Stimulated activated naive CD4-positive, alpha-beta T cell (primary cell): Measurements from ENCODE around the gene CCDC13.
A peak's percentile ranks its signal among the peaks of the same experiment; 100 is the strongest.

Experiments used
- DNase-seq, 6 experiments: peaks; one replicate each; lab custom pipeline; 2025; lab: John Stamatoyannopoulos, UW

CCDC13 gene

DNA sequence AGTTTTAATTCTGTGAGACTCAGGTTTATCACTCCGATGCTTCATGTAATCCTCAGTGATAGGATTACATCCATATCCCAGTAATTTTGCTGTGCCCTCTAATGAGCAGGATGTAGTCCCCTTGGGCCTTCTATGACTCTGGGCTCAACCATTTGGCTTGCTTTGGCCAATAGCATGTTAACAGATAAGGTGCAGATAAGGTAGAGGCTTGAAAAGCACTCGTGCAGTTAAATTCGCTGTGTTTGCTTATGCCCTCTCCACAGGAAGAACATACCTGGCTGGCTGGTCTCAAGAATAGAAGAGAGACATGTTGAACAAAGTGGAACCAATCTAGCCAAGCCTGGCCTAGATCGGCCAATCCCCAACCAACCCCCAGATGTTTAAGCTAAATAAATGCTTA is 20.1 kb downstream of the CCDC13 start:
- no peak for DNase-seq

DNA sequence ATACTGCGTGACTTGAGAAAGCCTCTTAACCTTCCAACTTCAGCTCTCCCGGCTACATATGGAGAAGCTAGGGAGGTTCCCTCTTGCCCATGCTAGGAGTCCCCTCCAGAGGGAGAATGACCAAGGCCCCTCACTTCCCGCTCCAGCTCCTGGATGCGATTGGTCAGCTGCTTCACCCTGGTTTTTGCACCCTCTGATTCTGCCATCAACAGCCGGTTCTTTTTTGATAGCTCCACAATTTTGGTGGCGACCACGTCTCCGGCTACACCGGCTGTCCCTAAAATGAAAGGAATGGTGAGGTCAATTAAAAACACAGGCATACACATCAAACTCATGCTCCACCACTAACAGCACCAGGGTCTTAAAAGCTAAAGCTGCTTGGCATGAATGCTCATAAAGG is 20.6 kb downstream of the CCDC13 start:
- no peak for DNase-seq

DNA sequence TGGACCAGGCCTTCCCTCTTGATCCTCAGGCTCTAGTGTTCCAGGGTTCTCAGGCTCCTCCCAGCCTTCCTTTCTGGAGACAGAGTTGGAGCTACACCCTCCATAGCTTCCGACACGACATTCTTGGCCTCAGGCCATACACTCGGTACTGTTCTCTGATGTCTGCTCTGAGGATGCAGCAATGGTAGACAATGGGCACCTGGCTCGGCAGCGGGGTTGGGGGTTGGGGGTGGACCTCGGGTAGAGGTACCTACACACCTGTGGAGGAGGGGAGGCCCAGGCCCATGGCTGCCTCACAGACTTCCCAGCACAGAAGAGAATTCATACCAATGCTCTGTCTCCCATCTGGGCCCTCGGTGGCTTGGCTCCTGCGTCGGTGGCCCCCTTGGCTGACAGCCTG is 21.4 kb downstream of the CCDC13 start:
- no peak for DNase-seq

DNA sequence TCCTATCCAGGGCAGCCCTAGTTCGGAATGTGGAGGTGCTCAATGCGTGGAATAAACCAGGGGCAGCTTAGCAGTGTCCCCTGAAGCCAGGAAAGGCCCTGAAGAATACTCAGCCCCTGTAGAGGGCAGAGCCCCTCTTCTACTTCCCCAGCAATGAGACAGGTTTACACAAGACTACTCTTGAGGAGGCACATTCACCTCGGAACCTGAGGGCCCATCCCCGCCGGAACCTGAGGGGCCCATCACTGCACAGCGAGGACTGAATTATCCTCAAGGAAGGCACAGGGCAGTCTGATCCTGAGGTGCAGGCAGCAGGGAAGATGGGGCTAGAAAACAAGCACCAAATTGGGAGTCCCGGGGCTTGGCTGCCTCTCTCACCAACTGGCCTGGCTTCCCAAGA is 22.2 kb downstream of the CCDC13 start:
- DNase-seq, result no peak

DNA sequence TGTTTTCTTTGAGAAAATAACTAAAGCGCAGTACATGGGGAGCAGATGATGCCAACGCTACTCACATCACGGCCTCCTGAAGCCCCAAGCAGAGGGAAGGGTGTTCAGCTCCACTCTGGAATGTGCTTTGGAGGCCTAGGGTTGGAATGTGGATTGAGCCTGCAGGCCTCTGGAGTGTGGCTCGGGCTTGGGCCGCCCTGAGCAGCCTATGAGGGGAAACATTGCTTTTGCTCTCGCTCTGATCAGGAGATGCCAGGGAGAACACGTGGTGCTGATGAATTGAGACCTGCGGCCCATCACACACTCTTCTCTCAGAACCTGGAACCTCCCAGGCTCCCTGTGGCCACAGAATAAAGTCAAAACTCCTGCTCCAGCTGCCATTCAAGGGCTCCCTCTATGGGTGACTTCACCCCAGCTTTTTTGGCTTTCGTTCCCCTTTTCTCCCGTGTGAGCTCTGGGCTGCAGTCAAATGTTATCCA is 23.3 kb downstream of the CCDC13 start:
- DNase-seq, result no peak

DNA sequence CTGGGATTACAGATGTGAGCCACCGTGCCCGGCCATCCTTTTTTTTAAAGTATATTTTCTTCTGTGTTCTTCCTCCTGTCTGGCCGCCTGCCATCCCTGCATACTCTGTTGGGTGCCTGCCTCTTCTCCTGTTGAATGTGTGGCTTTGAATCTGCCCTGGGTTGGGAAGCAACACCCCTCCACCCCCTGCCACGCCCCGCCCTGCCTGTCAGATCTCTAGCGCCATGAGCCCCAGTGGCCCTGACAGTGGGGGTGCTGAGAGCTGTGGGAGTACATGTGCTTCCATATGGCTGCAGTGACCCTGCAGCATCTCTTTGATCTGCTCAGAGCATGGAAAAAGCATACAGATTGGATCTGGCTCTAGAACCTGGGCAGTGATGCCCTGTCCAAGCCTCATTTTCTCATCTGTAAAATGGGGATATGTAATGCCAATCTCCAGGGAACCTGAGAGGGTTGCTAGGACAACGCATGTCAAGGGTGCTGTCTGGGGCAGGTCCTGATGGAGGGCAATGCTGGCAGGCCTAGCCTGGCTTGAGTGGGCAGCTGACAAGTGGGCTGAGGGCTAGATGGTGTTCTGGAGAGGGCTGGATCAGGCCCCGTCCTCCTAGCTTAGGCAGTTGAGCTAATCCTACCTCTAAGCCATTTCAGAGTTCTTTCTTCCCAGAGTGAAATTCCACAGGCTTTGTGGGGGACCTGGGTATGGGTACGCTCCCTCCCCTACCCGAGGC is 23.9 kb downstream of the CCDC13 start:
- DNase-seq, result no peak

DNA sequence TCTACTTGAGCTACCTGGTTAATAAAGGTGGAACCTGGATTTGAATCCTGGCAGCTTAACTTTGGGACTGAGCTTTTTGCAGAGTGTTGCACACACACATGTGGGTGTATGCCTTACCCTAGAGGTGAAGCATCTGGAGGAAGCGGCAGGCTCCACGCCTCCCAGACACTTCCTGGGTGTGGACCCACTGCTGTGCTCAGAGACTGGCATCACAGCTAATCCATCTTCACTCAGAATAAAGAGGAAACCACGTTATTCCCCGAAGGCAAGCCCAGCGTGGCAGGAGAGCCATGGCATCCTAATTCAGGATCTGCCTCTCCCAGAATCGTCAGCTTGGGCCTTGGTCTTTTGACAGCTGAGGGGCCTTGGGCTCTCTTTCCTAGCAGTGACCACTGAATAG is 25.5 kb downstream of the CCDC13 start:
- DNase-seq, result peak in 4 of 6 experiments; percentile 5 to 54 (median 40)

DNA sequence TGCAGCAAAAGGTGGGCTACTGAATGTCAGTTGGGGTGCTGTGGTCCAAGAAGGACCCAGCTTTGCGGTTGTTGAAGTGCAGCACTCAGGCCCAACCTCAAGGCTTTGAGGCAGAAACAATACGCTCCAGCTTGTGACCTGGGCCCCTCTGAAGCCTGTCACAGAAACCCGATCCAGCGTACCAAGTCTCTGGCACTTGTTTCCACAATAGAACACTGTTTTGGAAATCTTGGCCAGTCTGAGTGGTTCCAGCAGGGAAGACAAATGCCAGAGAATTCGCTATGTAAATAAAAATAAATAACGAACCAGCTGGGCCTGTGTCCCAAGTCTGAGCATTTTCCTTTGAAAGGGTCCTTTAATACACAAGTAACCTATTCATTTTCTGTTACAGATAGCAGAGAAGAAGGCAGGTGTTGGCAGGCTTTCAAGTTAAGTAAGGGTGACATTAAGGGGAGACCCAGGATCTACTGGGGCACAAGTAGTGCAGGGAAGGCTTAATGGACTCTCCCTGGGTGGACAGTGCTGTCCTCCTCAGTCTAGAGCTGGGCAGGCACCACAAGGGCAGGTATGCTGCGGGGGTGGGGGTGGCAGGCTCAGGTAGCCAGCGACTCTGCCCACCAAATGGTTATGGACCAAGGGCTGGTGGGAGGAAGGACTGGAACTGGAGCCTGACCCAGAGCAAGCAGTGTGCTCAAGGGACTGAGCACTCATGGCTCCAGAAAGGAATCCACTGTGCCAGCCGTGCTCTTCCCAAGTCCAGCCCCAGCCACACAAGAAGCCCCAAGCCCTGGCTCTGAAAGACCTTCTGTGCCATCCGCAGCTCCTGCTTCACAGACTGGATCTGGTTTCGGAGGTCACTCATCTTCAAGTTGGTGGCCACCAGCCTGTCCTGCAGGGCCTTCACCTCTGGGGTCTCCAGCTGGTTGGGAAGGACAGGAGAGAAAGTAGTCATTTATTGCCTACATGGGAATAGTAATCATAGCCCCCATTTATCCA is 26.3 kb downstream of the CCDC13 start:
- no peak for DNase-seq

DNA sequence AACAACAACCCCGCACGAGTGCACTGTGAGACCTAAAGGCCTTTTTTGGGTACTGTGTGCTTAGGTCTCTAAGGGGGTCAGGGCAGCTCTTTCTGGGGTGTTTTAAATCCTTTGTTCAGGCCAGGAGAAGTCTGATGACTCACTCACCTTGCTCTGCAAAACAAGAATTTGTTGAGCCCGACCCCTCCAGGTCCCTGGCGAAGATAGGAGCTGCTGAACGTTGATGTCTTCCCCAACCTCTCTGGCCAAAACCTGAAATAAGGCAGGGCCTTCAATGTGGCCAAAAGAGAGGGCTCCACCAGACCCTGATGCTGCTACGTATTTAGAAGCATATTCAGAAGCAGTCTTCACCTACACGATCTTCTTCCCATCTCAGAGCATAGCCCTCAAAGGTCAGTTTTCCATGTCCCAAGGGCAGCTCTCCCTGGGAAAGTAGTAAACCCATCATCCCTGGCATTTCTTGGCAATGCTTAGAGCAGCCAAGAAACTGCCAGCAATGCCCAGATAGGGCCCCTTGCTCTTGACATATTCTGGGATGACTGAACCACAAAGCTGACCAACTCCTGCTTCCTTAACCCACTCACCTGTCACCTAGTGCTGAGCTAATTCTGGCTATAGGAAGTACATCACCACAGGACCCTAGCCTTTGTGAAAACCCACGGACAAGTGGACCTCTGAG is 27.1 kb downstream of the CCDC13 start:
- no peak for DNase-seq

DNA sequence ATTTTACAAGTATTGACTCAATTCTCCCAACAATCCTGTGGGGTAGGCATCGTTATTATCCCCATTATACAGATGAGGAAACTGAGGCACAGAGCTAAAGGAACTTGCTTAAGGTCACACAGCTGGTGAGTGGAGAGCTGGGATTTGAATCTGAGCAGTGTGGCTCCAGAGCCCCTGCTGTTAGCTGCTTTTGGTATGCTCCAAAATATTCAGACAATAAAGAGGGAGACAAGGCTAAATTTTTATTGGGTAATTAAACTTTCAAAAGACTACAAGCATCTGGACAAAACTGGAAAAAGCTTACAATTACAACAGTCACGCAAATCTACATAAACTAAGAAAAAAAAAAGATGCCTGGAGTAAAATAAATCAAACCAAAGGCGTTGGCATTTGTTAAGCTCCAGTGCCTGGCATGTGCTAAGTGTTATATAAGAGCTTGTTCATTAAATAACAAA is 27.7 kb downstream of the CCDC13 start:
- no peak for DNase-seq

DNA sequence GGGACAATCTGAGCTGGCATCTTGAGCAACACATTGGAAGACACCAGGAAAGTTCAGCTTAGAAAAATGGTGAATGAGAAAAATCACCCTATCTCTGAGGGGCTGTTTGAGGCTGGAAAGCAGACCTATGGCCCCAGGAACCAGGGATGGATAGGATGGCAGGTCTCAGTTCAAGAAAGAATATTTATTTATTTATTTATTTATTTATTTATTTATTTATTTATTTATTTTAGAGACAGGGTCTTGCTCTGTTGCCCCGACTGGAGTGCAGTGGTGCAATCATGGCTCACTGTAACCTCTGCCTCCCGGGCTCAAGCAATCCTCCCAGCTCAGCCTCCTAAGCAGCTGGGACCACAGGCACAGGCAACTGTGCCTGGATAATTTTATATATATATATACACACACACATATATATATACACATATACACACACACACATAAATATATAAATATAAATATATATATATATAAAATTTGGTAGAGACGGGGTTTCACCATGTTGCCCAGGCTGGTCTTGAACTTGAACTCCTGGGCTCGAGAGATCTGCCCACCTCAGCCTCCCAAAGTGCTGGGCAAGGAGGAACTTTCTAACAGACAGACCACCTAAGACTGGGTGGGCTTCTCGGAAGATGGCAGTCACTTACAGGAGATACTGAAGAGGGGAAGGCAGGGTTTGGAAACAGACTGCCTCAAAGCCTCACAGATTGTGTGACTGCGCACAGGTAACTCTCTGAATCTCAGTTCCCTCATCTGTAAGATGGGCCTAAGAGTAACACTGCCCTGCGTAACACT is 29.7 kb downstream of the CCDC13 start:
- DNase-seq, result no peak

DNA sequence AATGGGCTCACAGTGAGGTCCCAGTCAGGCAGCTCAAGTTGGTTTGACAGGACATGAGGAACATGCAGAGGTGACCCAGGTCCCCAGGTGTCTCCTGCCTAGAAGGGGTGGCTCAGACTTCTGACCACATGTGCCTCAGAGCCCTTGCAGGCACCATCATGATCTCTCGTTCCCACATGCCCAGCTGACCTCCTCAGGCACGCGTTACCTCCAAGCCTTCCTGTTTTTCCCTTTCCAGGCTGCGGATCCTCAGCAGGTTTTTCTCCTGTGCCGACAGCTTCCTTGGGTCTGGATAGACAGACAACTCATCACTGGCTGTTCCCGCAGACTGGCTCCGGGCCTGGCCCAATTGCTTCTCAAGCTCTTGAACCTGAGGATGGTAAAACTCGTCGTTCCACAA is 30.4 kb downstream of the CCDC13 start:
- DNase-seq, result no peak

DNA sequence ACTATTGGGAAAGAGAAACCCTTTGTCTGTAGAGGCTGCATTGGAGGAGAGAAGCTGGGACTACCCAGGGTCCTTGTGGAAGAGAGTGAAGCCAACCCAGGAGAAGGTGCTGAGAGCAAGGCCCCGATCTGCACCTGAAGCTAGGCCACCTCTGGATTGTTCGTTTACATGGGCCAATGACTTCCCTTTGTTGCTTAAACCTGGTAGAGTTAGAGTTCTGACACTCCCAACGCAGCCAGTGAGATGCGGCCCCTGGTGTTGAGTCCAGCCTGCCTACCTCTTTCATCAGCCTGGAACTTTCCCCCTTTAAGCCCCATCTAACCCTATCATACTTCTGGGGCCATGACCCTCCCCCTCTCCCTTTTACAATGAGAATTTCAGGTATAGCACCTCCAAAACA is 30.8 kb downstream of the CCDC13 start:
- no peak for DNase-seq

DNA sequence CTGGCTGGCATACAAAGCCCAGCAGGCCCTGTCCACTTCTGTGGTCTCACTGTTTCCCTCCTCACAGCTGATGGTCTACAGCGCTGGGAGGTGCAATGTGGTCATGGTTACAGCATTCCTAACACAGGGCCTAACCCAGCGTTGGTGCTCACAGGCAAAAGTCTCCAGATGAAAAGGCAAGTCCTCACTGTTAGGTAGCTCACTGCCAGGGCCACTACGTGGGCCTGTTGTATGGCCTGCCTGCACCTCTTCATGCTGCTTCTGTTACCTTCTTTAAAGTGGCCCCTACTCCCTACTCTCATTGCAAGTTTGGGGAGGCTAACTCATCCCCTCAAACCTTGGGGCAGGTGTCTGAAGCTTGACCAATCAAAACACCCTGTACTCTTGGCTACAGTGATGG is 31.3 kb downstream of the CCDC13 start:
- DNase-seq, result no peak

DNA sequence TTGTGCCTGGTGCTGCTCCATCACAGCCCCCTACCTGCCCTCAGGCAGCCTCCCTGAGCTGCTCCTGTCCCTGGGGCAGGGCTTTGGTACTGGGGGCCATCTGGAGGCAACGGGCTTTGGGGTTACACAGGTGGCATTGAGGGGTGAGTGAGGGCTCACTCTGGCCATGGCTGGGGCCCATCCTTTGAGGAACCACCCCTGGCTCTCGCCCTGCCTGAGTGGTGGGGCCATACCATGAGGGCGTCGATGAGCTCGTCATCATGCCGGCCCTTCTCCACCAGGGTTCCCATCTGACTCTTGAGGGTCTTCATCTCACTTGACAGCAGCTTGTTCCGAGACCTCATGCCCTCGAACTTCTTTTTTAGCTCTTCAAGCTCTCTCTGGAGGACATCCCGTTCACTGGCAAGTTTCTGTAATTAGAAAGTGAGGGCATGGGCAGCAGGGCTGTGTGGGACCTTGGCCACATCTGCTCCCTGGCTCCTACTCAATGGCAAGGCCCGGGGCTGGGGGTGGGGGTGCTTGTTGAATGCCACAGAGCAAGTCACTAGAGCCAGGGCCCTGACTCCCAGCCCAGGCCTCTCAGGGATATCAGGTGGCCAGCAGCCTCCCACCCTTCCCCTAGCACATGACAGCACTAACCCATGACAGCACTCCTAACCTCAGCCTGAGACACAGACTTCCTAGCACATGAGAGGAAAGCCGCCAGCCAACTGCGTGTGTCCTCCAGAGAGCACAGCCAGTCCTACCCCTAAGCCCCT is 33.5 kb downstream of the CCDC13 start:
- DNase-seq, result no peak

DNA sequence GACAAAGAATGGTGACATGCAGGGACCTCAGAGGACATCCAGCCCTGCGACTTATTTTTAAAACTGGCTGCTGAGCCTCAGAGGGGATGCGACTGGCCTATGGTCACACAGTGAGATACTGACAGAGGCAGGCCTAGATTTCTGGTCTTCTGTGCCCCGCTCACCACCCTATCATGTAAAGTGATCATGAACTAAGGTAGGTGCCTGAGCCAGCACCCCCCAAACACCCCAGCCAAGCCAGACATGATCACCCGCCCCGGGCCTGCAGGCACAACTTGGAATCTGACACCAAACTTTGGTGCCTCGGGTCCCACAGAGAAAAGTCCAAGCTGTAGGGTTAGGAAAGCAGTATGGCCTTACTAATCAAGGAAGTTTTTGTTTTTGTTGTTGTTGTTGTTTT is 36.5 kb downstream of the CCDC13 start:
- no peak for DNase-seq

DNA sequence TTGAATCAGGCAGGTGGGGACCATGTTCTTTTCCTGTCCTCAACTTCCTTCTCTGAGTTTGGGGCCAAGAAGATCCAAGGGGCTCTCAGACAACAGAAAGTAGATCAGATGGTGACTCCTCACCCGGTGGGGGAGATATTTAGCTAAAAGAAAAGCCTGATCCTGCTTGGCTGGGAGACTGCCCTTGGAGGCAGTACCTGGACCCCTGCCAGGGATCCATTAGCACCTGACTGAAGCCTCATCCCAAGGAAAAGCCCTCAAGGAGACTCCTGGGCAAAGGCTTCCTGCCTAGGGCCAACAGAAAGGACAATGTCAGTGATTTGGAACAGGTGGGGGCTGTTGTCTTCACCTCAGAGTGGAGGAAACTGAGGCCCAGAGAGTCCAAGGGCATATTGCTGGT is 37.0 kb downstream of the CCDC13 start:
- DNase-seq, result no peak

DNA sequence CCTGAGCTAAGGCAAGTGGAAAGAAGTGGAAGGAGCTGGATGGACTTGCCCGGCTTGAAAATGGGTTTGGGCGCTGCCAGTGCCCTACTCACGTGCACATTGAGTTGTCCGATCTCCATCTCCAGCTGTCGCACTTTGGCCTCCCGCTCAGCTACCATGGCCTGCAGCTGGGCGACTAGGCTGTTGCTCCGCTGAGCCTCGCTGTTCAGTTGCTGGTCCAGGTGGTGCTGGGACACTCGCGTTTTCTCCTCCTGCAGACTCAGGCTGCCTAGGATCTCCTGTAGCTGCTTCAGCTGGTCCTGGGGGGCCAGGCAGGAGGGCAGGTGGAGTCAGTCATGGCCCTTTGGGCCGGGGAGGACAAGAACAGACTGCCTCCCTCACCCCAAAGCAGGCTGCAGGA is 37.4 kb downstream of the CCDC13 start:
- DNase-seq, result no peak

DNA sequence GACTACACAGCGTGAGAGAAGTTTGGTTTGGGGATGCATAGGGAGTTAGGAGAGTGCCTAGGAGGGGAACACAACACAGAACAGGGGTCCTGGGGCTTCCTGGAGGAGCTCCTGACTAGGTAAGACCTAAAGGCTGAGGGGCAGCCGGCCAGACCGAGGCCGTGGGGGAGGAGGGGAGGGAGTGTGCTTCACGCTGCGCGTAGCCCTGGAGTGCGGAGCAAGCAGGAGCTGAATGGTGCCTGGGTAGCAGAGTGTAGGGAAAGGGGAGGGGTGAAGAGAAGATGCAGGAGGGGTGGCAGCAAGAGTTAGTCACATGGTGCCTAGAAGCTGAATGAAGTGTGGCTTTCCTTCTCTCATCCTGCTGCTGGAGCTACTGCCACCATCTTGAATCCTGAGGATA is 38.0 kb downstream of the CCDC13 start:
- DNase-seq, result no peak

DNA sequence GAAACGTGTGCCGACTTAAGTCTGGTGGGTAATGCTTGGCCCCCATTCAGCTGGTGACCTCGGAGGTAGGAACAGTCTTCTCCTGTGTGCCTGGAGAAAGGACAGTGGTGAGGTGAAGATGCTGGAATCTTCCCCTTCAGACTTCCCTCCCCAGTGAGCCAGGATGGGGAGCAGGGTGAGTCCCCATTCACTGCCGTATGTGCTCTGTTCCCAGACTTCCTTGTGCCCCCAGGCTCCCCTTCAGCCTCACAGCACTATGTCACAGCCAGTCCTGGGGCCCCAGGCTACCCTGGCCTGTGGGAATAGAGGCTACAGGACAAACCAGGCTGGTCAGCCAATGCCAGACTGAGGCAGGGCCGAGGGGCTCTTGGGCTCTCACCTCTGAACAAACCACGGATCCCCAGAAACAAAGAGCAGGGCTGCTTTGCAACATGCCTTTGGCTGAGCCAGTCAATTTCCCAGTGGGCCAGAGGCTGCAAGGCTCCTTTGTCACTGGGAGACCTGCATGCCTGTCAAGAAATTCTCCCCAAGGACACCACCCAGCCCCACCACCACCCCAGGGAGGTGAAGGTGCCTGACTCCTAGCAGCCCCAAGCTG is 38.7 kb downstream of the CCDC13 start:
- DNase-seq, result no peak
